Chondrocyte (in vitro differentiated cells): Measurements from ENCODE around the gene ADGRE1. TPM values are rescaled to one million over a fixed set of nuclear protein-coding genes. Genes with fewer than 3 reads are reported as not detected.

Source experiments
- DNase-seq: peaks from one replicate; pipeline ENCODE4 v3.0.0; 2021; ENCODE audit warnings: mixed read lengths, low spot score
- H3K27ac Mint-ChIP-seq: one replicate; pipeline ENCODE4 v1.8.0; 2021; ENCODE audit warnings: mild to moderate bottlenecking, moderate library complexity, mixed read lengths; ENCODE audit not compliant: unreplicated experiment
- H3K27me3 Mint-ChIP-seq: 2 replicates; pipeline ENCODE4 v1.8.0; 2021; ENCODE audit warnings: low read depth, mixed read lengths
- H3K36me3 Mint-ChIP-seq: 2 replicates; pipeline ENCODE4 v1.8.0; 2021; ENCODE audit warnings: low read depth, mixed read lengths
- H3K4me1 Mint-ChIP-seq: 2 replicates; pipeline ENCODE4 v1.8.0; 2021; ENCODE audit warnings: low read depth, mild to moderate bottlenecking, mixed read lengths
- H3K4me3 Mint-ChIP-seq: one replicate; pipeline ENCODE4 v1.8.0; 2021; ENCODE audit warnings: mild to moderate bottlenecking, moderate library complexity, mixed read lengths; ENCODE audit not compliant: unreplicated experiment
- H3K9me3 Mint-ChIP-seq: 2 replicates; pipeline ENCODE4 v1.8.0; 2021; ENCODE audit warnings: low read depth, mixed read lengths
- total RNA-seq: library from RNA; stranded (reverse); gene quantifications from 3 replicates; pipeline ENCODE4 v1.2.1, GENCODE V29; 2021
- TF ChIP-seq, protein P1 (sequence below): fragments of 200-600 bp; sonication (generic); IDR thresholded peaks from 2 replicates; pipeline ENCODE4 v1.5.0; 2021; ENCODE audit warnings: antibody characterized with exemption, mild to moderate bottlenecking, moderate library complexity

The ADGRE1 gene
- total RNA-seq, 1 donor from 2014 or later: not detected

DNA sequence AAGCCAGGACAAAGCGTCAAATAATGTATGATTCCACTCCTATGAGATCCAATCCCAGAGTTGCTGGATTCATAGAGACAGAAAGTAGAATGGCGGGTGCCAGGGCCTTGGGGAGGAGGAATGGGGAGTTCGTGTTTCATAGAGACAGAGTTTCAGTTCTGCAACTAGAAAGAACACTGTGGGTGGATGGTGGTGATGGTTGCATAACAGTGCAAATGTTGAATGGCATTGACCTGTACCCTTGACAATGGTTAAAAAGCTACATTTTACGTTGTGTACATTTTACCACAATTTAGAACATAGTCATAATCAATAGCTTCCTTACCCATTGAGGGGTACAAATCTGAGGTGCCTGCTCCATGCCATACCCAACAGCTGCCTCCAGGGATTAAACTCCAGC is 100.5 kb downstream of the ADGRE1 start:
- H3K4me3 Mint-ChIP-seq: no peak overlapping the region
- H3K27me3 Mint-ChIP-seq: peaks cover 4% of the 10 kb centered on the region
- TF ChIP-seq, protein P1, sequence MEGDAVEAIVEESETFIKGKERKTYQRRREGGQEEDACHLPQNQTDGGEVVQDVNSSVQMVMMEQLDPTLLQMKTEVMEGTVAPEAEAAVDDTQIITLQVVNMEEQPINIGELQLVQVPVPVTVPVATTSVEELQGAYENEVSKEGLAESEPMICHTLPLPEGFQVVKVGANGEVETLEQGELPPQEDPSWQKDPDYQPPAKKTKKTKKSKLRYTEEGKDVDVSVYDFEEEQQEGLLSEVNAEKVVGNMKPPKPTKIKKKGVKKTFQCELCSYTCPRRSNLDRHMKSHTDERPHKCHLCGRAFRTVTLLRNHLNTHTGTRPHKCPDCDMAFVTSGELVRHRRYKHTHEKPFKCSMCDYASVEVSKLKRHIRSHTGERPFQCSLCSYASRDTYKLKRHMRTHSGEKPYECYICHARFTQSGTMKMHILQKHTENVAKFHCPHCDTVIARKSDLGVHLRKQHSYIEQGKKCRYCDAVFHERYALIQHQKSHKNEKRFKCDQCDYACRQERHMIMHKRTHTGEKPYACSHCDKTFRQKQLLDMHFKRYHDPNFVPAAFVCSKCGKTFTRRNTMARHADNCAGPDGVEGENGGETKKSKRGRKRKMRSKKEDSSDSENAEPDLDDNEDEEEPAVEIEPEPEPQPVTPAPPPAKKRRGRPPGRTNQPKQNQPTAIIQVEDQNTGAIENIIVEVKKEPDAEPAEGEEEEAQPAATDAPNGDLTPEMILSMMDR: no peak
- no peaks in the 10 kb centered on the region for H3K36me3 Mint-ChIP-seq
- no peak for DNase-seq
- peaks cover 28% of the 10 kb centered on the region for H3K9me3 Mint-ChIP-seq
- H3K4me1 Mint-ChIP-seq: no peaks in the 10 kb centered on the region
- H3K27ac Mint-ChIP-seq: no peak overlapping the region

DNA sequence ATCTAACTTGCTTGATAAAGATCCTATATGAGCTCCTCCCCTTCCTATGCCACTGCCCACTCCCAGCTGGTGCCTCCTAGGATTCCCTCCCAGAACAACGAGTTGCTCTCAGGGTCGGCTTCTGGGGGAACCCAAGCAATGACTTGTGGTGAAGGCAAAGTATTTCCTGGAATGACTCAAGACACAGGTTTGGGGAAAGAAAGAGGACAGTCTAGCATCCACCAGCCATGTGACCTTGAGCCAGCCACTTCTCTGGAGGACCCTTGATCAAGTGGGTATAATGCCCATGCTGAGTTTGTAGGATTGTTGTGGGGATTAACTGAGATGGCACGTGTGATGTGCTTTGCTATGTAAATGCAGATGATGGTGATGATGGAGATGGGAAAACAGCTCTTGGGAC is 100.9 kb downstream of the ADGRE1 start:
- Mint-ChIP-seq H3K4me3 (no peak overlapping the region), H3K36me3 (no peaks in the 10 kb centered on the region), H3K27me3 (peaks cover 4% of the 10 kb centered on the region), H3K4me1 (no peaks in the 10 kb centered on the region), H3K9me3 (peaks cover 26% of the 10 kb centered on the region), H3K27ac (no peak overlapping the region)
- no peak for DNase-seq
- TF ChIP-seq, protein P1: no peak

Other genes with a start within 250 kb of the ADGRE1 start
- gene TNFSF14, start 217.4 kb upstream of the ADGRE1 start, total RNA-seq: not detected in 3 replicates
- gene C3, start 166.9 kb upstream of the ADGRE1 start, total RNA-seq: 0.77 TPM in 1 of 3 replicates, not detected in the others
- 38.4 to 42.4 TPM (median 39.8 TPM) in 3 replicates for gene GPR108, start 150.0 kb upstream of the ADGRE1 start, total RNA-seq
- 81.6 to 107 TPM (median 103 TPM) in 3 replicates for gene TRIP10, start 147.9 kb upstream of the ADGRE1 start, total RNA-seq
- 0.41 to 0.52 TPM in 2 of 3 replicates, not detected in the other for gene SH2D3A, start 120.1 kb upstream of the ADGRE1 start, total RNA-seq
- not detected in 3 replicates for gene VAV1, start 114.9 kb upstream of the ADGRE1 start, total RNA-seq
- gene MBD3L2B, start 133.9 kb downstream of the ADGRE1 start, total RNA-seq: not detected in 3 replicates
- gene MBD3L5, start 143.0 kb downstream of the ADGRE1 start, total RNA-seq: not detected in 3 replicates
- gene MBD3L4, start 152.6 kb downstream of the ADGRE1 start, total RNA-seq: not detected in 3 replicates
- gene MBD3L2, start 161.7 kb downstream of the ADGRE1 start, total RNA-seq: not detected in 3 replicates
- not detected in 3 replicates for gene MBD3L3, start 171.1 kb downstream of the ADGRE1 start, total RNA-seq
- gene ZNF557, start 182.1 kb downstream of the ADGRE1 start, total RNA-seq: 8.1 to 11.6 TPM (median 8.2 TPM) in 3 replicates